Neuronal stem cell (in vitro differentiated cells): ENCODE measurements around the gene DENND6B.

Experiments
- DNase-seq: peaks from one replicate; pipeline ENCODE4 v3.0.0-alpha.2; 2013; ENCODE audit warnings: low spot score
- H2AFZ ChIP-seq: one replicate; pipeline ENCODE4 v1.6.1; 2013; ENCODE audit warnings: mild to moderate bottlenecking, low read length, inconsistent platforms
- H2AK5ac ChIP-seq: 2 replicates; pipeline ENCODE4 v1.6.1; 2013; ENCODE audit warnings: low read depth, mild to moderate bottlenecking, inconsistent platforms, low read length, moderate library complexity, mixed read lengths
- H2BK120ac ChIP-seq: 2 replicates; pipeline ENCODE4 v1.6.1; 2013; ENCODE audit warnings: low read depth, mild to moderate bottlenecking, inconsistent platforms, low read length, moderate library complexity, mixed read lengths
- H2BK12ac ChIP-seq: one replicate; pipeline ENCODE4 v1.6.1; 2013; ENCODE audit warnings: low read length, inconsistent platforms
- H2BK15ac ChIP-seq: 2 replicates; pipeline ENCODE4 v1.6.1; 2013; ENCODE audit warnings: mild to moderate bottlenecking, low read length, inconsistent platforms, mixed read lengths
- H2BK5ac ChIP-seq: one replicate; pipeline ENCODE4 v1.6.1; 2013; ENCODE audit warnings: inconsistent platforms, mild to moderate bottlenecking, low read length, moderate library complexity
- H3K14ac ChIP-seq: one replicate; pipeline ENCODE4 v1.6.1; 2013; ENCODE audit warnings: low read length, inconsistent platforms
- H3K18ac ChIP-seq: 2 replicates; pipeline ENCODE4 v1.6.1; 2013; ENCODE audit warnings: low read length, inconsistent platforms
- H3K23ac ChIP-seq: 2 replicates; pipeline ENCODE4 v1.6.1; 2013; ENCODE audit warnings: low read depth, mild to moderate bottlenecking, mixed read lengths, low read length, inconsistent platforms; ENCODE audit not compliant: poor library complexity
- H3K27ac ChIP-seq: replicated peaks from 3 replicates; pipeline ENCODE4 v1.5.1; 2013; ENCODE audit warnings: low read length, inconsistent platforms
- H3K27me3 ChIP-seq, 3 experiments: 2 replicates each; pipeline ENCODE4 v1.6.1; 2013; ENCODE audit warnings: low read length in 3 of 3, mild to moderate bottlenecking in 2 of 3, inconsistent platforms in 1 of 3, low read depth in 1 of 3, mixed read lengths in 1 of 3, moderate library complexity in 1 of 3; ENCODE audit not compliant: control insufficient read depth in 3 of 3, insufficient read depth in 3 of 3
- H3K36me3 ChIP-seq, 2 donors: replicated peaks in 1 of 2; 2 replicates each; pipeline ENCODE4 v1.6.1; 2013; ENCODE audit warnings: low read length in 2 of 2; ENCODE audit not compliant: control insufficient read depth in 2 of 2, insufficient read depth in 2 of 2
- H3K4ac ChIP-seq: 2 replicates; pipeline ENCODE4 v1.6.1; 2013; ENCODE audit warnings: inconsistent platforms, mild to moderate bottlenecking, low read length, moderate library complexity
- H3K4me1 ChIP-seq, 2 donors: 1 replicate in 1 of 2; 2 replicates in 1 of 2; pipeline ENCODE4 v1.6.1; 2013; ENCODE audit warnings: low read length in 2 of 2, low read depth in 1 of 2; ENCODE audit not compliant: control insufficient read depth in 2 of 2, insufficient read depth in 1 of 2
- H3K4me2 ChIP-seq: one replicate; pipeline ENCODE4 v1.6.1; 2013; ENCODE audit warnings: mild to moderate bottlenecking, low read length, inconsistent platforms; ENCODE audit not compliant: insufficient read depth, poor library complexity, severe bottlenecking
- H3K4me3 ChIP-seq, 2 donors: 2 replicates each; pipeline ENCODE4 v1.5.1; 2013; ENCODE audit warnings: low read length in 2 of 2, mild to moderate bottlenecking in 2 of 2, inconsistent platforms in 1 of 2, moderate library complexity in 1 of 2
- H3K79me1 ChIP-seq: one replicate; pipeline ENCODE4 v1.6.1; 2013; ENCODE audit warnings: low read depth, mild to moderate bottlenecking, inconsistent platforms, low read length, moderate library complexity
- H3K9ac ChIP-seq: one replicate; pipeline ENCODE4 v1.6.1; 2013; ENCODE audit warnings: mild to moderate bottlenecking, low read depth, low read length, inconsistent platforms; ENCODE audit not compliant: poor library complexity
- H3K9me3 ChIP-seq, 2 donors: replicated peaks in 1 of 2; 2 replicates each; pipeline versions ENCODE3 to v1.6.1; 2013; ENCODE audit warnings: low read length in 2 of 2, mild to moderate bottlenecking in 2 of 2, inconsistent platforms in 1 of 2, low read depth in 1 of 2, mixed read lengths in 1 of 2, moderate library complexity in 1 of 2; ENCODE audit not compliant: control insufficient read depth in 2 of 2, insufficient read depth in 1 of 2
- H4K8ac ChIP-seq: one replicate; pipeline ENCODE4 v1.6.1; 2013; ENCODE audit warnings: low read depth, mild to moderate bottlenecking, inconsistent platforms, low read length, moderate library complexity
- H4K91ac ChIP-seq: one replicate; pipeline ENCODE4 v1.6.1; 2013; ENCODE audit warnings: low read length, low read depth, mild to moderate bottlenecking, inconsistent platforms; ENCODE audit not compliant: poor library complexity
- whole genome bisulfite sequencing, 2 donors: extraction: QIAGEN DNeasy Blood & Tissue Kit; methylation state at CpG; one replicate each; pipeline ENCODE4 v1.1.7; 2013; ENCODE audit warnings: missing lambda C conversion rate in 2 of 2, mixed read lengths in 1 of 2; ENCODE audit not compliant: insufficient read length in 2 of 2, insufficient replicate concordance in 1 of 2; ENCODE audit errors: extremely low coverage in 2 of 2; 5-methylcytosine and 5-hydroxymethylcytosine counted together

DENND6B gene

GRCh38 chr22:50261615-50262459 lies 65.0 kb downstream of the DENND6B start, which contains the start of gene MAPK12:
Gene MAPK12 (minus strand): TSS chr22:50261683. CDS start chr22:50261509, 174 bp downstream.
- Histone ChIP-seq H4K91ac (peak within 1 kb of the TSS; percentile 9), H2AFZ (peak within 1 kb of the TSS; percentile 87), H3K9ac (peak within 1 kb of the TSS; percentile 98), H2AK5ac (peak within 1 kb of the TSS; percentile 99), H2BK12ac (peak within 1 kb of the TSS; percentile 100), H3K23ac (peak within 1 kb of the TSS; percentile 96), H4K8ac (no peak within 1 kb of the TSS), H3K18ac (peak within 1 kb of the TSS; percentile 96), H3K27me3 (no peaks in the 10 kb centered on the region), H3K79me1 (peaks cover 16% of the 10 kb centered on the region), H3K9me3 (peaks cover 2% of the 10 kb centered on the region in 2 donors), H2BK15ac (peak within 1 kb of the TSS; percentile 99), H3K4me2 (peak within 1 kb of the TSS; percentile 91), H2BK120ac (peak within 1 kb of the TSS; percentile 96), H3K14ac (peak within 1 kb of the TSS; percentile 97), H3K4me3 (peak within 1 kb of the TSS; percentile 90 to 97), H3K36me3 (peaks cover 0 to 34% of the 10 kb centered on the region in 2 donors), H3K4ac (peak within 1 kb of the TSS; percentile 66), H3K27ac (peak within 1 kb of the TSS; percentile 49), H3K4me1 (peaks cover 11 to 18% of the 10 kb centered on the region in 2 donors), H2BK5ac (peak within 1 kb of the TSS; percentile 94)
- WGBS, 2 donors: no CpG with 5 or more reads among the region's 61 CpGs
- peak; percentile 71 for DNase-seq

GRCh38 chr22:50260801-50261614 lies 65.8 kb downstream of the DENND6B start:
- no CpG with 5 or more reads among the region's 92 CpGs for WGBS, 2 donors
- Histone ChIP-seq H2BK120ac (peak overlapping the region; percentile 96), H2BK5ac (peak overlapping the region; percentile 94), H4K8ac (no peak overlapping the region), H3K14ac (peak overlapping the region; percentile 97), H3K4ac (no peak overlapping the region), H4K91ac (no peak overlapping the region), H3K18ac (peak overlapping the region; percentile 92), H3K27ac (peak overlapping the region; percentile 49), H2AK5ac (peak overlapping the region; percentile 95), H3K9ac (peak overlapping the region; percentile 98), H3K27me3 (no peaks in the 10 kb centered on the region), H3K4me2 (peak overlapping the region; percentile 91), H2BK12ac (no peak overlapping the region), H3K23ac (peak overlapping the region; percentile 96), H3K4me3 (peak overlapping the region; percentile 90 to 97), H3K36me3 (peaks cover under 1 to 35% of the 10 kb centered on the region in 2 donors), H3K79me1 (peaks cover 16% of the 10 kb centered on the region), H3K9me3 (no peaks in the 10 kb centered on the region), H3K4me1 (peaks cover 11 to 18% of the 10 kb centered on the region in 2 donors), H2AFZ (peak overlapping the region; percentile 87), H2BK15ac (peak overlapping the region; percentile 89)
- no peak for DNase-seq

GRCh38 chr22:50260434-50260800 lies 66.4 kb downstream of the DENND6B start:
- no peak for DNase-seq
- H3K4me1 ChIP-seq: peaks cover 11 to 18% of the 10 kb centered on the region in 2 donors
- no peak overlapping the region for H4K91ac ChIP-seq

More at GRCh38 chr22:50260434-50260800, 66.4 kb downstream of the DENND6B start:
- Histone ChIP-seq H2BK12ac (no peak overlapping the region), H3K23ac (no peak overlapping the region), H3K27ac (no peak overlapping the region), H4K8ac (peak overlapping the region; percentile 30), H2AK5ac (peak overlapping the region; percentile 97), H2BK15ac (peak overlapping the region; percentile 62), H3K14ac (no peak overlapping the region), H2BK120ac (no peak overlapping the region), H2BK5ac (peak overlapping the region; percentile 94), H3K27me3 (no peaks in the 10 kb centered on the region), H3K4me2 (peak overlapping the region; percentile 91), H3K36me3 (peaks cover 4 to 36% of the 10 kb centered on the region in 2 donors), H3K9me3 (no peaks in the 10 kb centered on the region), H3K4ac (no peak overlapping the region), H3K4me3 (peak overlapping the region; percentile 90 to 97), H2AFZ (peak overlapping the region; percentile 87), H3K18ac (peak overlapping the region; percentile 77), H3K79me1 (peaks cover 16% of the 10 kb centered on the region), H3K9ac (peak overlapping the region; percentile 98)
- WGBS, 2 donors: no CpG with 5 or more reads among the region's 11 CpGs
